Measurements from ENCODE around the gene AGPAT3.

DNA sequence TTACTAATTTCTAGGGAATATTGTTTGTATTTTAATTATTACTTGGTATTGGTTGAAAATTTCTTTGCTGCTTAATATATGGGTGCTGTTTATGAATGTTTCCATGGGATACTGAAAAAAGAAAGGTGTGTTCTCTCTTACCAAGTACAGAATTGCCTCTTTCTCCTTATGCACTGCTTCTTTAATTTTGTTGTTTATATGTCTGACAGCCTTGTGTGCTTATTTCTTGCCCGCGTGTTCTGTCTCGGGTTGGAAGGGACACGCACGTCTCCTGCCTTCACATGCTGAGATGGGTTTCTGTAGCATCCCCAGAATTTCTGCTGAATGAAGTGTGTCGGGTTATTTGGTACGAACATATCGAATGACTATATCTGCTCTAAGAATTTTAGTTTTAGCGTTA lies 51.1 kb downstream of the AGPAT3 start:
- TF ChIP-seq POLR2A (IDR thresholded peaks at IDR 0.05; ENCODE audit: low read depth, low read length) (no peak), TAF1 (IDR thresholded peaks at IDR 0.05; ENCODE audit: borderline replicate concordance, low read depth, low read length) (no peak), POLR2AphosphoS5 (IDR thresholded peaks at IDR 0.05; ENCODE audit: low read depth, low read length) (no peak)

Data from GM12892 (cell line).